GM13976 (cell line): Measurements from ENCODE around the gene TIMM22.
"Not testable (repeated sequence)": the region's sequence is repeated elsewhere in the genome, so short reads cannot be mapped to it uniquely, and the experiment has no call there.

Source experiments
- DNase-seq: peaks from one replicate; pipeline ENCODE4 v3.0.0; 2012; ENCODE audit warnings: low spot score
- in situ Hi-C: fragments of 300-500 bp; cut with MboI; formaldehyde crosslinking; loops from one replicate; pipeline ENCODE4 v1.12.0; 2022; ENCODE audit warnings: low sequenced_read_pairs, mixed read lengths, inconsistent platforms; ENCODE audit not compliant: unreplicated experiment
- TF ChIP-seq, protein P1 (sequence below): IDR thresholded peaks from 2 replicates; pipeline ENCODE4 v1.5.1; 2012; ENCODE audit warnings: borderline replicate concordance, mild to moderate bottlenecking; ENCODE audit not compliant: insufficient read depth; ENCODE audit errors: extremely low read depth, missing control alignments, control extremely low read depth

The TIMM22 gene

GRCh38 chr17:964876-965275 is 32.1 kb upstream of the TIMM22 start:
- in situ Hi-C loops = no loop called here
- TF ChIP-seq, protein P1, sequence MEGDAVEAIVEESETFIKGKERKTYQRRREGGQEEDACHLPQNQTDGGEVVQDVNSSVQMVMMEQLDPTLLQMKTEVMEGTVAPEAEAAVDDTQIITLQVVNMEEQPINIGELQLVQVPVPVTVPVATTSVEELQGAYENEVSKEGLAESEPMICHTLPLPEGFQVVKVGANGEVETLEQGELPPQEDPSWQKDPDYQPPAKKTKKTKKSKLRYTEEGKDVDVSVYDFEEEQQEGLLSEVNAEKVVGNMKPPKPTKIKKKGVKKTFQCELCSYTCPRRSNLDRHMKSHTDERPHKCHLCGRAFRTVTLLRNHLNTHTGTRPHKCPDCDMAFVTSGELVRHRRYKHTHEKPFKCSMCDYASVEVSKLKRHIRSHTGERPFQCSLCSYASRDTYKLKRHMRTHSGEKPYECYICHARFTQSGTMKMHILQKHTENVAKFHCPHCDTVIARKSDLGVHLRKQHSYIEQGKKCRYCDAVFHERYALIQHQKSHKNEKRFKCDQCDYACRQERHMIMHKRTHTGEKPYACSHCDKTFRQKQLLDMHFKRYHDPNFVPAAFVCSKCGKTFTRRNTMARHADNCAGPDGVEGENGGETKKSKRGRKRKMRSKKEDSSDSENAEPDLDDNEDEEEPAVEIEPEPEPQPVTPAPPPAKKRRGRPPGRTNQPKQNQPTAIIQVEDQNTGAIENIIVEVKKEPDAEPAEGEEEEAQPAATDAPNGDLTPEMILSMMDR = no peak

DNA sequence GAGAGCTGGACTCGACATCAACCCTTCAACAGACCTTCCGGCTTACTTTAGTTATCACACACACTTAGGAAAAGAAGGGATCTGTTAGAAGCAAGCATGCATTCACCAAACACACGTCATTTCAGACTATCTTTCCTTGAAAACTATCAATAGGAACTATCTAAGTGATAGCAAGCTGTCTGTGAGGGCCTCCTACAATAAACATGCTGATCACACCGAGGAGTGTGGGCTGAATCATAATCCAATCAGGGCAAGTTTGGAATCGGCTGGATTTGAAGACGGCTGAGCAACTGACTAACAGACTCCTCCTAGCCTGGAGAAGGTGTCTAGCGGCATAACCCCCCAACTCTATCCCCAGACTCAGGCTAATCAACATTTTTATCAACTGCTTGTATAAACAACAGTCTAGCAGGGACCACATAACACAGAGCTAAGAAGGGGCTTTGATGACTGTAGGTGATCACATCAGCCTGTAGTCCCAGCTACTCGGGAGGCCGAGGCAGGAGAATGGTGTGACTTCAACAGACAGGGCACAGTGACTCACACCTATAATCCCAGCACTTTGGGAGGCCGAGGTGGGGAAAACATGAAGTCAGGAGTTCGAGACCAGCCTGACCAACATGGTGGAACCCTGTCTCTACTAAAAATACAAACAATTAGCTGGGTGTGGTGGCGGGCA is 31.5 kb upstream of the TIMM22 start:
- in situ Hi-C loops = no loop called here
- no peak for DNase-seq
- TF ChIP-seq, protein P1 = no peak

More at GRCh38 chr17:964876-965275, 32.1 kb upstream of the TIMM22 start:
- DNase-seq = no peak

DNA sequence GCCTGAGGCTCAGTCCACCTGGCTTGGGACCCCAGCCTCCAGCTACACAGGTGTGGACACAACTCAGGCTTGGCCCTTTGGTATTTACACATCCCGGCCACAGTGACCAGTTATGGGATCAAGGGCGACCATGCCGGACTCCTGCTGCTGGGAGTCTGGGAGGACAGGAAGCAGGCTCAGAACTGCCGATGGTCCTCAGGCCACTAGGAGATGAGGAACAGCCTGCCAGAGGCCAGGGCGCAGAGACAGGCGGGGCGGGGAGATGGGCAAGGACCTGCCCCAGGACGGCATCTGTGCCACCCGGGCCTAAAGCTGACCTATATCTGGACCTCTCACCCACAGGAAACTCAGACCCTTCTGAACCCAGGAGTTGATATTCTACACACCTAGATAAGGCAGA is 29.8 kb upstream of the TIMM22 start:
- in situ Hi-C loops = no loop called here
- no peak for DNase-seq
- TF ChIP-seq, protein P1 = no peak

GRCh38 chr17:968812-969730 is 27.9 kb upstream of the TIMM22 start:
- TF ChIP-seq, protein P1 = no peak
- in situ Hi-C loops = no loop called here
- DNase-seq = no peak

DNA sequence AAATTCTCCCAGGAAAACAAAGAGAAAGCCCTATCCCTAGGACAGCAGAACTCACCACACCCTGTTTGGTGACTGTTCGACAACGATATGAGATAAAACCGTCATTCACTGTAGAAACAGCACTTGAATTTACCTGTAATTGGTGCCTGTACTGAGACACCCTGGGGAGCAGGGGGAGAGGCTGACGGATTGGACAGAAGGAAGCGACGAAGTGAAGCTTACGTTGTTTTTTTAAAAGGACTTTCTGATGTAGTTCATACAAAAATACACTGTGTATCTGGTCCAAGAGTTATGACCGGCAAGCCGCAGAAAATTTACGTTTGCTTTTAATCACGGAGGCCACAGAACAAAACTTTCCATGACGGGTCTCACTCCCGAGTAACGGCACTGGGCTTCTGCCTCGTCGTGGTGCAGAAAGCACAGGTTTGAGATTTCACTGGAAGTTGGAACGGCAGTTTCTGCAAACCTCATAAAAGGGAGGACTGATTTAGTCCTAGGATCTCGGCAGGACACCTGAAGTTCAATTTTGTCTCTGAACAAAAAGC is 27.0 kb upstream of the TIMM22 start:
- TF ChIP-seq, protein P1 = no peak
- no peak for DNase-seq
- in situ Hi-C loops = no loop called here

- DNase-seq = no peak
- in situ Hi-C loops = no loop called here
- TF ChIP-seq, protein P1 = no peak
Measured at GRCh38 chr17:970364-970763, 26.6 kb upstream of the TIMM22 start.

DNA sequence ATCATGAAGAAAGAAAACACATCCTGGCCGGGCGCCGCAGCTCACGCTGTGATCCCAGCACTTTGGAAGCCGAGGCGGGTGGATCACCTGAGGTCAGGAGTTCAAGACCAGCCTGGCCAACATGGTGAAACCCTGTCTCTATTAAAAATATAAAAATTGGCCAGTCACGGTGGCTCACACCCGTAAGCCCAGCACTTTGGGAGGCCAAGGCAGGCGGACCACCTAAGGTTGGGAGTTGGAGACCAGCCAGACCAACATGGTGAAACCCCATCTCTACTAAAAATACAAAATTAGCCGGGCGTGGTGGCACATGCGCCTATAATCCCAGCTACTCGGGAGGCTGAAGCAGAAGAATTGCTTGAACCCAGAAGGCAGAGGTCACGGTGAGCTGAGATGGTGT is 25.1 kb upstream of the TIMM22 start:
- DNase-seq, in situ Hi-C loops: not testable (repeated sequence)
